IMR-90 (cell line): Measurements from ENCODE around the gene MEPE. TPM values are rescaled to one million over a fixed set of nuclear protein-coding genes. Genes with fewer than 3 reads are reported as not detected.

Experiments used
- polyA plus RNA-seq, 3 experiments: library from polyadenylated mRNA; depleted of rRNA; stranded (reverse); fragments of >200 nt; gene quantifications; 2 replicates each; pipeline ENCODE4 v1.2.3, GENCODE V29; 2012; ENCODE audit warnings: low replicate concordance in 1 of 3
- total RNA-seq: library from RNA; depleted of rRNA; stranded (reverse); fragments of >200 nt; gene quantifications from 2 replicates; pipeline ENCODE4 v1.2.3, GENCODE V29; 2012; rRNA removed

Gene MEPE
- total and polyA plus RNA-seq, 2 of the 4 experiments (the other 2 are of a cell fraction), result not detected

Other genes with a start within 250 kb of the MEPE start
- not detected in 2 replicates for gene DSPP, start 224.4 kb upstream of the MEPE start, total RNA-seq
- gene DSPP, start 224.4 kb upstream of the MEPE start, polyA plus RNA-seq (2012; rRNA removed), result not detected in 2 replicates
- gene DMP1, start 182.7 kb upstream of the MEPE start, total RNA-seq, result not detected in 2 replicates
- gene DMP1, start 182.7 kb upstream of the MEPE start, polyA plus RNA-seq (2012; rRNA removed), result not detected in 2 replicates
- gene IBSP, start 33.4 kb upstream of the MEPE start, total RNA-seq, result not detected in 2 replicates
- gene IBSP, start 33.4 kb upstream of the MEPE start, polyA plus RNA-seq (2012; rRNA removed), result not detected in 2 replicates
- 0.18 and 0.28 TPM in 2 replicates for gene SPP1, start 142.7 kb downstream of the MEPE start, total RNA-seq
- 0.50 and 0.62 TPM in 2 replicates for gene SPP1, start 142.7 kb downstream of the MEPE start, polyA plus RNA-seq (2012; rRNA removed)
- gene PKD2, start 174.7 kb downstream of the MEPE start, total RNA-seq, result 51.3 and 96.7 TPM in 2 replicates
- 37.3 and 43.8 TPM in 2 replicates for gene PKD2, start 174.7 kb downstream of the MEPE start, polyA plus RNA-seq (2012; rRNA removed)